Gastroesophageal sphincter (tissue), 4 donors: Measurements from ENCODE around the gene PTPRN2. TPM values are rescaled to one million over a fixed set of nuclear protein-coding genes. Genes with fewer than 3 reads are reported as not detected.

Experiments
- ATAC-seq: fragments of 150-250 bp; one replicate; pipeline ENCODE4 v1.9.1; 2016; ENCODE audit warnings: mild to moderate bottlenecking, moderate library complexity
- H3K27ac ChIP-seq, 4 donors: fragments of 200-600 bp; sonication (generic) in 3 of 4; 1 replicate in 3 of 4; 2 replicates in 1 of 4; pipeline ENCODE4 v1.5.1; 2016 to 2019
- H3K27me3 ChIP-seq: fragments of 200-600 bp; sonication (generic); one replicate; pipeline ENCODE4 v1.5.1; 2019
- H3K36me3 ChIP-seq, 2 donors: fragments of 200-600 bp; sonication (generic); one replicate each; pipeline ENCODE4 v1.5.1; 2019; ENCODE audit warnings: control low read depth in 1 of 2
- H3K4me1 ChIP-seq, 3 donors: fragments of 200-600 bp; sonication (generic); 1 replicate in 2 of 3; 2 replicates in 1 of 3; pipeline ENCODE4 v1.5.1; 2016 to 2019; ENCODE audit warnings: control low read depth in 2 of 3
- H3K4me3 ChIP-seq, 2 donors: fragments of 200-600 bp; sonication (generic); one replicate each; pipeline ENCODE4 v1.5.1; 2019; ENCODE audit warnings: mild to moderate bottlenecking in 1 of 2, moderate library complexity in 1 of 2
- H3K9me3 ChIP-seq, 3 donors: fragments of 200-600 bp; sonication (generic); one replicate each; pipeline ENCODE4 v1.5.1; 2017 to 2019; ENCODE audit warnings: control low read depth in 2 of 3
- EP300 ChIP-seq: sonication (generic); formaldehyde crosslinking; IDR thresholded peaks from one replicate; pipeline ENCODE4 v1.6.1; 2017; ENCODE audit warnings: antibody characterized with exemption, mild to moderate bottlenecking
- POLR2A ChIP-seq, 2 donors: fragments of 450-650 bp; IDR thresholded peaks; one replicate each; pipeline ENCODE4 v1.6.1; 2017; ENCODE audit warnings: antibody characterized with exemption in 2 of 2, mild to moderate bottlenecking in 2 of 2, moderate library complexity in 1 of 2
- POLR2AphosphoS5 ChIP-seq: sonication (generic); formaldehyde crosslinking; IDR thresholded peaks from one replicate; pipeline ENCODE4 v1.6.1; 2017; ENCODE audit warnings: antibody characterized with exemption
- WGBS, 2 donors: methylation state at CpG; one replicate each; pipeline ENCODE4 v1.1.5; 2018; ENCODE audit warnings: low coverage in 1 of 2; 5-methylcytosine and 5-hydroxymethylcytosine counted together
- total RNA-seq, 4 donors: library from RNA; depleted of rRNA; stranded (reverse); fragments of >200 nt; gene quantifications; one replicate each; pipeline ENCODE4 v1.1.0, GENCODE V29; 2016
- TF ChIP-seq, protein P1 (sequence below), 4 experiments: fragments of 200-600 bp in 2 of 4; fragments of 450-650 bp in 2 of 4; sonication (generic) in 1 of 4; IDR thresholded peaks; one replicate each; pipeline ENCODE4 v1.5.1; 2017 to 2019; ENCODE audit warnings: antibody characterized with exemption in 4 of 4, mild to moderate bottlenecking in 2 of 4, moderate library complexity in 2 of 4

The PTPRN2 gene
- total RNA-seq, 4 donors from 2014 or later: 1.7 to 4.7 (median 3.3) TPM

DNA sequence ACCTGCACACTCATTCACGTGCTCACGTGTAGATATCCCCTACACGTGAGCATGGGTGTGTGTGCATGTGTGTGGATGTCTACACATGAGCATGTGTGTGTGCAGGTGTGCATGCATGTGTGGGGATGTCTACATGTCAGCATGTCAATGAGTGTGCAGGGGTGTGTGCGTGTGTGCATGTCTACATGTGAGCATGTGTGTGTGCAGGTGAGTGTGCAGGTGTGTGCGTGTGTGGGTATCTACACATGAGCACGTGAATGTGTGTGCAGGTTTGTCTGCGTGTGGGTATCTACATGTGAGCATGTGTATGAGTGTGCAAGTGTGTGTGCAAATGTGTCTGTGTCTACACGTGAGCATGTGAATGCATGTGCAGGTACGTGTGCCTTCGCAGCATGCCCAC is 274.8 kb downstream of the PTPRN2 start:
- Histone ChIP-seq H3K9me3 (peaks cover 0 to 6% (median 0%) of the 10 kb centered on the region in 3 donors), H3K4me1 (no peaks in the 10 kb centered on the region), H3K4me3 (no peak overlapping the region), H3K27me3 (peaks cover 25% of the 10 kb centered on the region), H3K27ac (no peak overlapping the region), H3K36me3 (no peaks in the 10 kb centered on the region)
- WGBS, 2 donors: 92 to 94% methylated on average over 4 to 10 of the region's 10 CpGs
- no peak for TF ChIP-seq EP300
- TF ChIP-seq POLR2AphosphoS5: no peak
- no peak for TF ChIP-seq POLR2A (IDR thresholded peaks at IDR 0.05)
- TF ChIP-seq, protein P1, sequence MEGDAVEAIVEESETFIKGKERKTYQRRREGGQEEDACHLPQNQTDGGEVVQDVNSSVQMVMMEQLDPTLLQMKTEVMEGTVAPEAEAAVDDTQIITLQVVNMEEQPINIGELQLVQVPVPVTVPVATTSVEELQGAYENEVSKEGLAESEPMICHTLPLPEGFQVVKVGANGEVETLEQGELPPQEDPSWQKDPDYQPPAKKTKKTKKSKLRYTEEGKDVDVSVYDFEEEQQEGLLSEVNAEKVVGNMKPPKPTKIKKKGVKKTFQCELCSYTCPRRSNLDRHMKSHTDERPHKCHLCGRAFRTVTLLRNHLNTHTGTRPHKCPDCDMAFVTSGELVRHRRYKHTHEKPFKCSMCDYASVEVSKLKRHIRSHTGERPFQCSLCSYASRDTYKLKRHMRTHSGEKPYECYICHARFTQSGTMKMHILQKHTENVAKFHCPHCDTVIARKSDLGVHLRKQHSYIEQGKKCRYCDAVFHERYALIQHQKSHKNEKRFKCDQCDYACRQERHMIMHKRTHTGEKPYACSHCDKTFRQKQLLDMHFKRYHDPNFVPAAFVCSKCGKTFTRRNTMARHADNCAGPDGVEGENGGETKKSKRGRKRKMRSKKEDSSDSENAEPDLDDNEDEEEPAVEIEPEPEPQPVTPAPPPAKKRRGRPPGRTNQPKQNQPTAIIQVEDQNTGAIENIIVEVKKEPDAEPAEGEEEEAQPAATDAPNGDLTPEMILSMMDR (IDR thresholded peaks at IDR 0.05): no peak
- ATAC-seq: no peak

DNA sequence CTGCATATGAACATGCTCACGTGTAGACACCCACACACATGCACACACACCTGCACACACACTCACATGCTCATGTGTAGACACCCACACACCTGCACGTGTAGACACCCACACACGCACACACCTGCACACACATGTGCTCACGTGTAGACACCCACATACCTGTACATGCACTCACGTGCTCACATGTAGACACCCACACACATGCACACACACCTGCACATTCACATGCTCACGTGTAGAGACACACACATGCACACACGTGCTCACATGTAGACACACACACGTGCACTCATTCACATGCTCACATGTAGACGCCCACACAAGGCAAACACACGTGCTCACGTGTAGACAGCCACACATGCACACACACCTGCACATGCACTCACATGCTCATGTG is 275.8 kb downstream of the PTPRN2 start:
- no peak overlapping the region for H3K27ac ChIP-seq
- H3K4me3 ChIP-seq: no peak overlapping the region
- peaks cover 0 to 16% (median 0%) of the 10 kb centered on the region in 3 donors for H3K9me3 ChIP-seq
- 86 to 87% methylated on average over 8 to 10 of the region's 11 CpGs for WGBS, 2 donors
- no peak for ATAC-seq
- H3K36me3 ChIP-seq: no peaks in the 10 kb centered on the region
- H3K27me3 ChIP-seq: peaks cover 15% of the 10 kb centered on the region
- TF ChIP-seq POLR2AphosphoS5 (no peak), POLR2A (IDR thresholded peaks at IDR 0.05) (no peak), EP300 (no peak)
- TF ChIP-seq, protein P1 (IDR thresholded peaks at IDR 0.05): no peak
- H3K4me1 ChIP-seq: no peaks in the 10 kb centered on the region

DNA sequence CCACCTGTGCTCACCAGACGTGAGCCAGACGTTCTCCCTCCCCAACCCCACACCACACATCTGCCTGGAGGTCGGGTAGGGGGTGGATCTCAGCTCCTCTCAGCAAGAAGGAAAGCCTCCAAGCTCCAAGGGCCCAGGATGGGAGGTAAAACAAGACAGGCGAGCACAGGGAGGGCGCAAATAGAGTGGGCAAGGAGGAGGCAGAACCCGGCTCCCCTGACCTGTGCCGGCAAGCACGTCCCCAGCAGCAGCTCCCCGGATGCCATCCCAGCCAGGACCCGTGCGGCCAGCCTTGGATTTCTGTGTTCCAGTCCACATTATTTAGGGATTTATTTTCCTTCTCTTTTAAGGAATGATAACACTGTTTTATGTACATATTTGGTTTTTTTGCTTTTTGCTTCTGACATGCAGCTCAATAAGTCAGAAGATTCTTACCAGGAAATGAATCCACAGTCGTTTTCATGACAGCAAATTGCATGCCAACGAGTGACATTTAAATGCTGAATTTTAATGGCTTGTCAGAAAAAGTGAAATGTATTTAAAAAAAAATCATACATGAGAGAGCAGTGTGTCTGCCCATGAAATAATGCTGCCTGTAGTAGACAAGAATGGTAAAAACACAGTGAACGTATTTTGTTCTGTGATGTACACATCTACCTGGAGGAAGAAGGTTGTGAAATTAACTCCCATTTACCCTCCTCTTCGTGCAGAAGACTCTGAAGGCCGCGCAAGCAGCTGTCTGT is 276.5 kb downstream of the PTPRN2 start:
- Histone ChIP-seq H3K27me3 (peaks cover 8% of the 10 kb centered on the region), H3K36me3 (no peaks in the 10 kb centered on the region), H3K4me3 (no peak overlapping the region), H3K27ac (no peak overlapping the region), H3K9me3 (peaks cover 0 to 22% (median 0%) of the 10 kb centered on the region in 3 donors), H3K4me1 (no peaks in the 10 kb centered on the region)
- 54 to 72% methylated on average over 6 to 15 of the region's 17 CpGs for WGBS, 2 donors
- TF ChIP-seq POLR2AphosphoS5 (no peak), EP300 (no peak), POLR2A (IDR thresholded peaks at IDR 0.05) (no peak)
- TF ChIP-seq, protein P1 (IDR thresholded peaks at IDR 0.05): no peak
- ATAC-seq: no peak

DNA sequence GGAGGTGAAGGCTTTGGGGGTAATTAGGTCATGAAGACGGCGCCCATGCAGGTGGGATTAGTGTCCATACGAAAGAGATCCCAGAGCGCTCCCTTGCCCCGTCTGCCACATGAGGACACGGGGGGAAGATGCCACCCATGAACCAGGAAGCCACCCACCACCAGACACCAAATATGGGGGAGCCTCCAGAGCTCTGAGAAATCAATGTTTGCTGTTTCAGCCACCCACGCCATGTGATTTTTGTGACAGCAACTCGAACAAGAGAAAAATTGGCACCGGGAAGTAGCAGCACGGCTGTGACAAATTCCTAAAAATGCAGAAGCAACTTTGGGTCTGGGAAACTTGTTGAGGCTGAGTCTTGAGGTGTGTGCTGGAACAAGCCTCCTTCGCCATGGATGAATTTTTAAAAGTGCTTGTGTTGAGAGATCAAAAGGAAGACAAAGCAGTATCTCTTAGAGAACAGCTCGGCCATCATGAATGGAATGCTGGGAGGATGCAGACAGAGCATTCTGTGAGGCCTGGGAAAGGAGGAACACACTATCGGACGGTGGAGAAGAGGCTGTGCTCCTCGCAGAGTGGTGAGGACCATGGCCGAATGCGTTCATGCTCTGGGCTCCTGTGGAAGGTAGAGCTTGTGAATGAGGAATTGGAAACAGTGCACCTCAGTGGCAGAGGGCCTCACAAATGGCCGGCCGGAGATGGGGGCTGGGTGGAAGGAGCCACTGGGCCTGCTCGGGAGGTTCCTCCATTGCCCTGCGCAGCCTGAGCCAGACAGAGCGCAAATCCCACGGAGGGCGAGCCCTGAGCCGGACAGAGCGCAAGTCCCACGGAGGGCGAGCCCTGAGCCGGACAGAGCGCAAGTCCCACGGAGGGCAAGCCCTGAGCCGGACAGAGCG is 277.5 kb downstream of the PTPRN2 start:
- Histone ChIP-seq H3K27me3 (peaks cover 3% of the 10 kb centered on the region), H3K27ac (no peak overlapping the region), H3K9me3 (peaks cover 0 to 25% (median 0%) of the 10 kb centered on the region in 3 donors), H3K36me3 (no peaks in the 10 kb centered on the region), H3K4me1 (no peaks in the 10 kb centered on the region), H3K4me3 (no peak overlapping the region)
- no peak for TF ChIP-seq POLR2AphosphoS5
- TF ChIP-seq EP300: no peak
- TF ChIP-seq, protein P1 (IDR thresholded peaks at IDR 0.05): no peak
- TF ChIP-seq POLR2A (IDR thresholded peaks at IDR 0.05): no peak
- ATAC-seq: no peak
- WGBS, 2 donors: 81 to 90% methylated on average over 8 to 18 of the region's 33 CpGs
